HepG2 (cell line): ENCODE data around the gene LRRC10B. TPM values are rescaled to one million over a fixed set of nuclear protein-coding genes. Genes with fewer than 3 reads are reported as not detected.

Experiments used
- CEBPZ ChIP-seq: IDR thresholded peaks from 2 replicates; pipeline ENCODE4 v1.6.1; 2012; ENCODE audit warnings: low read length, improper control_type of control experiment
- ELF3 ChIP-seq: IDR thresholded peaks from 2 replicates; pipeline ENCODE4 v1.6.1; 2016; ENCODE audit warnings: missing genetic modification reagents, missing compliant biosample characterization
- HES4 ChIP-seq: sonication (generic); formaldehyde crosslinking; IDR thresholded peaks from 2 replicates; pipeline ENCODE4 v1.9.0; 2021; ENCODE audit warnings: mild to moderate bottlenecking, missing genetic modification reagents, borderline replicate concordance
- IKZF4 ChIP-seq: sonication (generic); formaldehyde crosslinking; IDR thresholded peaks from 2 replicates; pipeline ENCODE4 v1.5.1; 2020; ENCODE audit warnings: borderline replicate concordance, mild to moderate bottlenecking, low read depth, missing genetic modification reagents; ENCODE audit errors: not compliant biosample characterization
- KMT2B ChIP-seq: IDR thresholded peaks from 2 replicates; pipeline ENCODE4 v1.6.1; 2016; ENCODE audit warnings: missing genetic modification reagents, missing compliant biosample characterization
- MIER2 ChIP-seq: IDR thresholded peaks from 2 replicates; pipeline ENCODE4 v1.6.1; 2016; ENCODE audit warnings: missing biosample characterization, missing genetic modification reagents
- NR2F1 ChIP-seq, 2 experiments: fragments of 450-650 bp in 1 of 2; formaldehyde crosslinking in 1 of 2; IDR thresholded peaks; 2 replicates each; pipeline versions ENCODE4 v1.5.0 to v1.6.1; 2016 to 2020; ENCODE audit warnings: mild to moderate bottlenecking in 1 of 2, missing compliant biosample characterization in 1 of 2, missing genetic modification reagents in 1 of 2, moderate library complexity in 1 of 2
- SNRNP70 ChIP-seq: fragments of 200-400 bp; formaldehyde crosslinking; IDR thresholded peaks from 2 replicates; pipeline ENCODE4 v1.6.1; 2017; ENCODE audit warnings: mild to moderate bottlenecking, low read depth, low read length, moderate library complexity
- TAF1 ChIP-seq: sonication (generic); formaldehyde crosslinking; IDR thresholded peaks from 2 replicates; pipeline ENCODE4 v1.4.0; 2020; ENCODE audit warnings: missing genetic modification reagents
- TCF7 ChIP-seq: sonication (generic); IDR thresholded peaks from 2 replicates; pipeline ENCODE4 v1.6.1; 2016; ENCODE audit warnings: antibody characterized with exemption, low read depth
- TRIM24 ChIP-seq: sonication (generic); formaldehyde crosslinking; IDR thresholded peaks from 2 replicates; pipeline ENCODE4 v1.8.0; 2022; ENCODE audit warnings: mild to moderate bottlenecking, missing genetic modification reagents
- ZBTB20 ChIP-seq: sonication (generic); formaldehyde crosslinking; IDR thresholded peaks from 2 replicates; pipeline ENCODE4 v1.8.1; 2023; ENCODE audit warnings: missing genetic modification reagents, low read depth, mild to moderate bottlenecking, borderline replicate concordance
- ZIK1 ChIP-seq: sonication (generic); formaldehyde crosslinking; IDR thresholded peaks from 2 replicates; pipeline ENCODE4 v1.5.0; 2020; ENCODE audit warnings: mild to moderate bottlenecking, low read depth, missing genetic modification reagents, borderline replicate concordance
- ZNF235 ChIP-seq: sonication (generic); formaldehyde crosslinking; IDR thresholded peaks from 2 replicates; pipeline ENCODE4 v1.8.1; 2023; ENCODE audit warnings: mild to moderate bottlenecking, missing genetic modification reagents, borderline replicate concordance
- ZNF264 ChIP-seq: sonication (generic); formaldehyde crosslinking; IDR thresholded peaks from 2 replicates; pipeline ENCODE4 v1.4.0; 2020; ENCODE audit warnings: missing genetic modification reagents
- ZNF382 ChIP-seq: sonication (generic); formaldehyde crosslinking; IDR thresholded peaks from 2 replicates; pipeline ENCODE4 v1.5.0; 2020; ENCODE audit warnings: missing genetic modification reagents, mild to moderate bottlenecking, borderline replicate concordance
- ZNF44 ChIP-seq: sonication (generic); formaldehyde crosslinking; IDR thresholded peaks from 2 replicates; pipeline ENCODE4 v1.5.1; 2020; ENCODE audit warnings: mild to moderate bottlenecking, missing genetic modification reagents
- ZNF547 ChIP-seq: sonication (generic); formaldehyde crosslinking; IDR thresholded peaks from 2 replicates; pipeline ENCODE4 v1.5.1; 2020; ENCODE audit warnings: mild to moderate bottlenecking, missing genetic modification reagents
- ZNF574 ChIP-seq: sonication (generic); formaldehyde crosslinking; IDR thresholded peaks from 2 replicates; pipeline ENCODE4 v1.4.0; 2020; ENCODE audit warnings: missing genetic modification reagents
- ZNF577 ChIP-seq: sonication (generic); formaldehyde crosslinking; IDR thresholded peaks from 2 replicates; pipeline ENCODE4 v1.4.0; 2020; ENCODE audit warnings: mild to moderate bottlenecking, low read depth, missing genetic modification reagents, borderline replicate concordance
- polyA plus RNA-seq, 8 experiments: library from polyadenylated mRNA; depleted of rRNA in 3 of 8; stranded (reverse) in 7 of 8; unstranded in 1 of 8; fragments of >200 nt; fragmentation: Illumina TruSeq in 4 of 8; extraction: Trizol in 4 of 8; gene quantifications; 2 replicates each; pipeline versions ENCODE4 v1.2.1 to v1.2.3, GENCODE V29; 2011 to 2016; ENCODE audit warnings: low read depth in 4 of 8, missing spikeins in 1 of 8, mixed read lengths in 1 of 8; ENCODE audit not compliant: insufficient read depth in 1 of 8
- total RNA-seq, 5 experiments: library from RNA; depleted of rRNA; stranded (reverse); fragments of >200 nt; fragmentation: Illumina TruSeq; extraction: Trizol; gene quantifications; 2 replicates each; pipeline ENCODE4 v1.2.3, GENCODE V29; 2016; ENCODE audit warnings: low read depth in 1 of 5
- TF ChIP-seq, protein P1 (sequence below): sonication (generic); formaldehyde crosslinking; IDR thresholded peaks from 2 replicates; pipeline ENCODE4 v1.8.0; 2022; ENCODE audit warnings: missing genetic modification reagents, low read depth, mild to moderate bottlenecking, borderline replicate concordance
- TF ChIP-seq, protein P2 (sequence below): IDR thresholded peaks from 2 replicates; pipeline ENCODE4 v1.6.1; 2016; ENCODE audit warnings: low read depth, control low read depth

Gene LRRC10B
- total and polyA plus RNA-seq, 2 of the 13 experiments (the other 11 are each of a cell fraction or from before 2014, with no cell fraction given): not detected

DNA sequence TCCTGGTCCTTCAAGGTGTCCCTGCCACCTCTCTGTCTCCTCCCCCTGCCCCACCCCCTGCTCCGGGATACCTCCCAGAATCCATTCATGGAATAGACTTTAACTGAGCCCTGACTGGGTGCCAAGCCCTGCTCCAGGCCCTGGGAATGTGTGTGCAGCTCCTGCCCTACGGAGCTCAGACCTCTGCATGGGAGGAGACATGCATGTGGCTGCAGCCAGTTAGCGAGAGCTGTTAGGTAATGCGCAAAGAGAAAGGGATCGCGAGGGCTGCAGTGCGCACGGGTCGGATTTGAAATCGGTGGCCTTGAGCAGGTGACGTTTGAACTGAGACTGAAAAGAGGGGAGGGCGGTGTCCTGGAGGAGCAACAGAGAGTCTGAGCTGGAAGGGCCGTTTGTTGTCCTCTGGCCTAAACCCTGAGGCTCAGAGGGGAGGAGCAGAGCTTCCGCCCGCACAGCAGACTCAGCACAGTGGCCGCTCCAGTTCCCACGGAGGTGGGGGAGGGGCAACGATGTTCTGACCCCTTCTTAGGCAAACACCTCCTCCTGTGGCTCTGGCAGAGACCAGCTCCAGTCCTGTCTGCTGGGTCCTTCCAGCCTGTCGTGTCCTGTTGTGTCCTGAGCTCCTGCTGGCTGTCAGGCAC lies 19.8 kb upstream of the LRRC10B start (continued):
- TF ChIP-seq ZNF574 (CRISPR knock-in tag) (peak; percentile 61; the same call in 1 of the 2 replicates), SNRNP70 (no peak), TCF7 (no peak), ZNF382 (CRISPR knock-in tag) (no peak), HES4 (CRISPR knock-in tag) (peak; percentile 50; the same call in 1 of the 2 replicates), IKZF4 (CRISPR knock-in tag) (no peak), TRIM24 (CRISPR knock-in tag) (peak; percentile 45; the same call in 1 of the 2 replicates), ZNF235 (CRISPR knock-in tag) (no peak), CEBPZ (no peak), MIER2 (CRISPR knock-in tag) (peak; percentile 45), ZBTB20 (CRISPR knock-in tag) (no peak), ZIK1 (CRISPR knock-in tag) (no peak), NR2F1 (CRISPR knock-in tag; IDR thresholded peaks at IDR 0.05) (no peak; a peak in 1 of 4 replicates), ELF3 (CRISPR knock-in tag) (peak; percentile 46; the same call in 1 of the 2 replicates), TAF1 (CRISPR knock-in tag) (no peak), ZNF577 (CRISPR knock-in tag) (no peak), ZNF44 (peak; percentile 78; the same call in 1 of the 2 replicates), KMT2B (CRISPR knock-in tag) (no peak), ZNF547 (CRISPR knock-in tag) (no peak; the same call in 1 of the 2 replicates), ZNF264 (CRISPR knock-in tag) (no peak)
- TF ChIP-seq, protein P1, sequence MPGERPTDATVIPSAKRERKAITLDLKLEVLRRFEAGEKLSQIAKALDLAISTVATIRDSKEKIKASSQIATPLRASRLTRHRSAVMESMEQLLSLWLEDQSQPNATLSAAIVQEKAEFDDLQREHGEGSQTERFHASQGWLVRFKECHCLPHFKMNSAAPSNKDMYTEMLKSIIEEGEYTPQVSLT (CRISPR knock-in tag): no peak
- TF ChIP-seq, protein P2, sequence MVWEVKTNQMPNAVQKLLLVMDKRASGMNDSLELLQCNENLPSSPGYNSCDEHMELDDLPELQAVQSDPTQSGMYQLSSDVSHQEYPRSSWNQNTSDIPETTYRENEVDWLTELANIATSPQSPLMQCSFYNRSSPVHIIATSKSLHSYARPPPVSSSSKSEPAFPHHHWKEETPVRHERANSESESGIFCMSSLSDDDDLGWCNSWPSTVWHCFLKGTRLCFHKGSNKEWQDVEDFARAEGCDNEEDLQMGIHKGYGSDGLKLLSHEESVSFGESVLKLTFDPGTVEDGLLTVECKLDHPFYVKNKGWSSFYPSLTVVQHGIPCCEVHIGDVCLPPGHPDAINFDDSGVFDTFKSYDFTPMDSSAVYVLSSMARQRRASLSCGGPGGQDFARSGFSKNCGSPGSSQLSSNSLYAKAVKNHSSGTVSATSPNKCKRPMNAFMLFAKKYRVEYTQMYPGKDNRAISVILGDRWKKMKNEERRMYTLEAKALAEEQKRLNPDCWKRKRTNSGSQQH (CRISPR knock-in tag): 0 out of 2 replicates have a peak, but pooled peaks have one; percentile 63
